Measurements from ENCODE around the gene TNFAIP8L2.

TNFAIP8L2 gene

DNA sequence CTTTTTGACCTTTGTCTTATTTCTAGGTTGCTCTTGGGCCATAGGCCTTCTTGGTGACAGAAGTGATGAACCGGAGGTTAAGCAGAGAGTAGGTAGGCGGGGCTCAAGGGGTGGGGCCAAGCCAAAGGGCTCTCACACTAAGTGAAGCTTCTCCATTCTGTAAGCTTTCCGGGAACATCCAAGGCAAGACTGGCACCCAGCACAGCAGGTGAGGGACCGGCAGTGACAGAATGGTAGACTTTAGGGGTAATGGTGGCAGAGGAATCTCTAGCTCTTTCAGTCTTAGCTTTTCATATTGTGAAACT, at the start of gene TNFAIP8L2:
TNFAIP8L2 (plus strand) TSS at position 135 of the 305 bp plus-strand sequence. CDS start 2,049 bp downstream, outside the sequence.
- DNase-seq (ENCODE audit: low read depth, low spot score): peak; percentile 48

- DNase-seq (ENCODE audit: low read depth, low spot score): no peak
Observed at GRCh38 chr1:151106894-151107293, 49.6 kb upstream of the TNFAIP8L2 start.

DNA sequence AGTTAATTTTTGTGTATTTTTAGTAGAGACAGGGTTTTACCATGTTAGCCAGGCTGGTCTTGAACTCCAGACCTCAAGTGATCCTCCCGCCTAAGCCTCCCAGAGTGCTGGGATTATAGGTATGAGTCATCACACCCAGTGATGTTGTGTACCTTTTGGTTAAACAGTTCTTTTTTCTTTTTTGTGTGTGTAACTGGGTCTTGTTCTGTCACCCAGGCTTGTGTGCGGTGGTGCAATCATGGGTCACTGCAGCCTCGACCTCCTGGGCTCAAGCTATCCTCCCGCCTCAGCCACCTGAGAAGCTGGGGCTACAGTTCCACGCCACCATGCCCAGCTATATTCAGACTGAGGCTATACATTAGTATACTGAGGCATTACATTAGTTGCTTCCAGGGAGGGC, 48.1 kb upstream of the TNFAIP8L2 start:
- DNase-seq (ENCODE audit: low read depth, low spot score): no peak

DNA sequence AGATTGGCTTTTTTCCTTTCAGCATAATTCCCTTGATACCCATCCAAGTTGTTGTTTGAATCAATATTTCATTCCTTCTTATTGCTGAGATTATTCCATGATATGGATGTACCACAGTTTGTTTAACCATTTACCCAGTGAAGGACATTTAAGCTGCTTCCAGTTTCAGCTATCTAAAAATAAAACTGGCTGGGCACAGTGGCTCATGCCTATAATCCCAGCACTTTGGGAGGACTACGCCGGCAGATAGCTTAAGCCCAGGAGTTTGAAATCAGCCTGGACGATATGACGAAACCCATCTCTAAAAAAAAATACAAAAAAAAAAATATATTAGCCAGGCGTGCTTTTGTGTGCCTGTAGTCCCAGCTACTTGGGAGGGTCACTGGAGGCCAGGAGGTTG, 42.6 kb upstream of the TNFAIP8L2 start:
- DNase-seq (ENCODE audit: low read depth, low spot score): no peak

DNA sequence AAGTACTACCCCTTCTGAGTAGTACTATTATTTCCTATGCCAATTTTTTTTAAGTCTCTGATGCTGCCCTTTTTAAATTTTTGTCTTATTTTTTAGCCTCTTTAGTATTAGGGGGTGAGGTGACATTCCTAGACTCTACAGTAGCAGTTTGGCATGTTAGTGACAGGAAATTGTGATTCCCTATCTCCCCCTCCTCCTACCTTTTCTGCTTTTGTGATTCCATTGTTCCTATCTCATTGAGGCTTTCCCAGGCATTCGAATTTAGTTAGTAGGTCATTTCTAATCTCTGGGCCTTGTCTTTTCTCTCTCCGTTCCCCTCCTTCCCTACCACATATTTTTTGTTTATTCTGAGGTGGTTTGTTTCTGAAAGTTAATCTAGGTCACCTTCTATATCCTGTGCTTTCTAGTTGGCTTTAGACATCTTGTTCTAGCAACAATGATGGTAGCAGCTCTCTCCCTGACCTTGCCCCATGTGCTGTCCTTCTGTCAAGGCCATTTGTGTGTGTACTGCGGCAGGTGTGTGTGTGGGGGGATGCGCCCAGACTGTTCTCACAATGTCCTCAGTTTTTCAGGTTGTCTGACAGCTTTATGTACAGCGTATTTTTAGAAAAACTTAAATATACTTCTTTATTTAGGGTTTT, 31.6 kb upstream of the TNFAIP8L2 start:
- no peak for DNase-seq (ENCODE audit: low read depth, low spot score)

DNA sequence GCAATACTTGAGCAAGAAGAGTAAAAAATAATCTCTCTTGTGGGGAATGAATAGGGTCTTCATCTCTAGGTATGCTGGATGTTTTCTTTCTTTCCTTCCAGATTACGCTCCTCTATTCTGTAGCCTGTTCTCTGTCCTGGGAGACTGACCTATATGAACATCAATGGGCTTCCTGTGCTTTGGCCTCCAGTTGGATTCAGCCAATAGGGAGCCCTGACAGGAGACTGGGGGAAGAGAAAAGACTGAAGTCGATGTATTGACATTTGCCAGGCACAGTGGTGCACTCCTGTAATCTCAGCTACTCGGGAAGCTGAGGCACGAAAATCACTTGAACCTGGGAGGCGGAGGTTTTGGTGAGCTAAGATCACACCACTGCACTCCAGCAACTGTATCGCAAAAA, 27.6 kb upstream of the TNFAIP8L2 start:
- DNase-seq (ENCODE audit: low read depth, low spot score): no peak

DNA sequence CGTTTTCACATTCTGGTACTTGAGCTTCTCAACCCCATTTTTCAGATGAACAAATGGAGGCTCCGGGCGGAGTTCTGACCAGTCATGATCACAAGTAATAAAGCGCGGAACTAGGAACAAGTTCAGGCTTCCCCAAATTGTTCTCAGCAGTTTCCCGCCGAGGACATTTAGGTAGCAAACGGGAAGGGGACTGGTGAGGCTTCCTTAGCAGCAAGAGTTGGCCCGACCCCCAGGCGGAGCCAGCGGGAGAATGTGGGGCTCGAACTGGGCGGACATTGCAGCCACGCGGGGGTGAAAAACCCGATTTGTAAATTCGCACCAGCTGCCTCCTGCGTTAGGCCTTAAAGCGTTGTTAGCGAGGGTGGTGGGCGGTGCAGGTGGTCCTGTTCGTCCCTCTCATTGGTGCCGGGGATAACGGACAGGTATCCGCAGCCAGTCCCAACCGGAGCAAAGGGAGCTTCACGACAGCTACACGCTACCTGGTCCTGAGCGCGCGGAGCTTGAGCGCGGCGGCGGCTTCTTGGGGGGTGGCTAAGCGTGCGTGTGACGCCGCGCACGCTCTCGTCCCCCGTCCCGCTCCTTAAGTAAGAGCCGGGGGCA, 25.4 kb upstream of the TNFAIP8L2 start:
- DNase-seq (ENCODE audit: low read depth, low spot score): peak; percentile 87

DNA sequence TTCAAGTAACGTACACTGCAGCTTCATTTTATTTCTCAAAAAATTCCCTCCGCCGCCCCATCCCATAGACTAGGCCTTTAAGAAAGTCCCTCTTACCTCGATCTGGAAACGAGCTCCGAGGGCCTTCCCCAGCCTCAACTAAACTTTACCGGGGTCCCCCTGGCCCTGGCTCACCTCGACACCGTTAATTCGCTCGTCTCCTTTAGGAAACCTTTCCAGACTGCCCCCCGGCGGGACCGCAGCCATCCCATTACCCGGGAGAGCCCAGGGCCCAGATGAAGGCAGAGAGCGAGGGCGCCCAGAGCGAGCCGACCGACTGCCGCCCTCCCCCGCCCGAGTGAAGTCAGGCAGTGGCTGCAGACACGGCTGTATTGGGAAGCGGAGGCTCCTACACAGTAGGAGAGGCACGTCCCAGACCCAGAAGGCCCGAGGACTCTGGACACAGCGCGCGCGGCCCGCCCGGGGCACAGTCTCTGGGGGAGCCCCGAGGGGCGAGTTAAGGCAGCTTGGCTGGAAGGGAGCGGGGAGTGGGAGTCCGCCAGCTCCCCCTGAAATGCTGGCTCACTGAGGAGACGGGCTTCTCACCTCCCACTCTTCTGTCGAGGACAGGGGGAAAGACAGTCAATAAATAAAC, 24.6 kb upstream of the TNFAIP8L2 start:
- DNase-seq (ENCODE audit: low read depth, low spot score): no peak

DNA sequence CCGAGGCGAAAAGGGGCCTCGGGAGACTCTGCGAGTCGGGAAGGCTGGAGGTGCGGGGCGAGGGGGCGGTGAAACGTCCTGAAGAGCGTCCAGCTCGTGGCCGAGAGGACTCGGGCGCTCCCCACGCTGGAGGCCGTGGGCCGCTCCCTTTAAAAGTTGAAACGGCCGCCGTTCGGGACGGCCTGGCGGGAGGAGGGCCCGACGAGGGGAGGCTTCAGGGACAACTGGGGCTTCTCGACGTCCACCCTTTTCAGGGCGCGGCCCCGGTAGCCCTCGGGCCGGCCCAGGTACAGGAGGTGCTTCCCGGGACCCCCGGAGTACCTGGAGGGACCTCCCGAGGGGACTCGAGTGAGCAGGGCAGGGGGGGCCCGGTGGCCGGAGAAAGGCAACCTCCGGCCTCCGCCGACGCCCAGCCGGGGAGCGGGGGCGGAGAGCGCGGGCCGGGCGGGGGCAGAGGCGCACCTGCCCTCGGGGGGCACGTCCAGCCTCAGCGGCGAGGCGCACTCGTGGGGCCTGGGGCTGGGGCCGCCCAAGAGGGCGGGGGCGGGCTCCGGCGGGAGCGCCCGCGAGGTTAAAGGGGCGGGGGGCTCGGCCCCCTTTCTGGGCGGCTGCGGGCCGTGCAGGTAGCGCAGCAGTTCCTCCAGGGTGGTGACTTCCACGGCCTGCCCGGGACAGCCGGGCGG, 24.0 kb upstream of the TNFAIP8L2 start:
- no peak for DNase-seq (ENCODE audit: low read depth, low spot score)

GRCh38 chr1:151133018-151133806, 23.2 kb upstream of the TNFAIP8L2 start:
- DNase-seq (ENCODE audit: low read depth, low spot score): no peak

GRCh38 chr1:151134396-151134795, 22.1 kb upstream of the TNFAIP8L2 start:
- DNase-seq (ENCODE audit: low read depth, low spot score): no peak

- DNase-seq (ENCODE audit: low read depth, low spot score): no peak
Observed at GRCh38 chr1:151134991-151135390, 21.5 kb upstream of the TNFAIP8L2 start.

DNA sequence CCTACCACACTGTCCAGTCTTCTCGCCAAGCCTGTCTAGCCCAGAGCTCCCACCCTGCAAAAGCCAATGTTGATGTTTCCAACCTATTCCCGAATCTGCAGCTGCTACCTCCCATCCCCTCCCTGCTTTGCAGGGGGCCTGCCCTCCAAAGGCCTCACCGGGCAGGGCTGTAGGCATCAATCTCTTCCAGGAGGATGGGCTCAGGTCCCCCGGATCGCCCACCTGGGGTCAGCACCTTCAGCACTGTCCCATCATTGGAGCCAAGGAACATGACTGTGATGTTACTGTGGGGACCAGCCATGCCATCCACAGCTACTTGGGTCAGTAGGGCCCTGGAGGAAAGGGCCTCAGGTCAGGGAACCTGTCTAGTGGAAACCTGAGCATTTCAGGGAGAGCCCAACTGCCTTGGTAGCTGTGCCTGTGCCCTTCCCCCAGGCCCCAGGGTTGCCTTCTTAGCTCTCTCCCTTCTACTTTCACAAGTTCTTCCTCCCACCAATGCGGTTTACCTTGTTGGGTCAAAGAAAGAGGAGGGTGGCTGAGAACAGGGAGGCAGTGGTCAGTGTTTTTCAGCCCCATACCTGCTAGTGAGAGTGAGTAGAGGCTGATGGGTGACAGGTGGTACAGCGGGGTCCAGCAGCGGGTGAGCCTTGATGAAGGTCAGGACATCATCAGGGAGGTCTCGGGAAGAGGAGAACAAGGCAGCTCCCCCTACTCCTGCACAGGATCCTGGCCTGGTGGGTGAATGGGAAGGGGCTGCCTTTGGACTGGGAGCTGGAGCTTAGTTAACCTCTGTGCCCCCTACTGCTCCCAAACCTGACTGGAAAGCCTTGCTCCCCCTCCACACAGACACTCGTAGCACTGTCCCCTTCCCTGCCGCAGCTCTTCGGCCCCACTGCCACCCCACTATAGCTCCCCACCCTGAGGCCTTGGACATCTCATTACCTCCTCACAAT, 20.7 kb upstream of the TNFAIP8L2 start:
- DNase-seq (ENCODE audit: low read depth, low spot score): no peak

- DNase-seq (ENCODE audit: low read depth, low spot score): no peak
Observed at GRCh38 chr1:151137789-151138188, 18.7 kb upstream of the TNFAIP8L2 start.

DNA sequence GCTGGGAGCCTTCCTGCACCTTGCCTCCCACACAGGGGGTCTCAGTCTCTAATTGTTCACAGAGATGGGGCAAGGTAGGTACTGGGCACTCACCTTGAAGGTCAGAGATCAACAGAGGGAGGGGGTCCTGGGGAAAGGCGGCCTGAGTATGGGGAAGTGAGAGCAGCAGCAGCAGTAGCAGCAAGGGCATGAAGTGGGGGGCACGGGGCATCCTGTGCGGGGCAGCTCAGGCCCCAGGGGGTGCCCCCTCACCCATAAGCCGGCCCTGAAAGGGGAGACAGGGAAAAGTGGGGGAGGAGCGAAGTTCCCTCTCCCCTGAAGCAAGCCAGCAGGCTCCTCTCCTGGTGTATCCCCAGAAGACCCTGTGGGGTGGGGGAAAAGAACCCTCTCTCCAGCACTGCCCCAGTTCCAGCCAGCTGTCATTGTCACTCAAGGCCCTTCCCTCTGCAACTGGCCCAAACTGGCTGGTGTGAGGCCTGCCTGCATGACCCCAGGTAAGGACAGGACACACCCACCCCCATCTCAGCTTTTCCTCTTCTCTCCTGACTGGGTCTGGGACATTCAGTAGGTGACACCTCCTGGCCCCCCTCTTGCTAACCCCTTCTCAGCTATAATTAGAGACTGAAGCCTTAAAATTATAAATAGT, 13.9 kb upstream of the TNFAIP8L2 start:
- no peak for DNase-seq (ENCODE audit: low read depth, low spot score)

GRCh38 chr1:151143057-151143435, 13.4 kb upstream of the TNFAIP8L2 start:
- DNase-seq (ENCODE audit: low read depth, low spot score): no peak

- no peak for DNase-seq (ENCODE audit: low read depth, low spot score)
Observed at GRCh38 chr1:151143986-151144385, 12.5 kb upstream of the TNFAIP8L2 start.

GRCh38 chr1:151144474-151145303, 11.8 kb upstream of the TNFAIP8L2 start:
- no peak for DNase-seq (ENCODE audit: low read depth, low spot score)

GRCh38 chr1:151145304-151146071, 11.0 kb upstream of the TNFAIP8L2 start:
- DNase-seq (ENCODE audit: low read depth, low spot score): no peak
